Nephron progenitor cell (in vitro differentiated cells): ENCODE data around the gene GPR61.

Source experiments
- DNase-seq: peaks from one replicate; pipeline ENCODE4 v3.0.0; 2021
- H3K27ac Mint-ChIP-seq: 2 replicates; pipeline ENCODE4 v1.8.0; 2021; ENCODE audit warnings: mild to moderate bottlenecking, moderate library complexity, mixed read lengths
- H3K27me3 Mint-ChIP-seq: 2 replicates; pipeline ENCODE4 v1.8.0; 2021; ENCODE audit warnings: mild to moderate bottlenecking, low read depth, mixed read lengths; ENCODE audit not compliant: poor library complexity
- H3K36me3 Mint-ChIP-seq: 2 replicates; pipeline ENCODE4 v1.8.0; 2021; ENCODE audit warnings: low read depth, mixed read lengths
- H3K4me1 Mint-ChIP-seq: 2 replicates; pipeline ENCODE4 v1.8.0; 2021; ENCODE audit warnings: mixed read lengths
- H3K4me3 Mint-ChIP-seq: 2 replicates; pipeline ENCODE4 v1.8.0; 2021; ENCODE audit warnings: mild to moderate bottlenecking, moderate library complexity, mixed read lengths
- H3K9me3 Mint-ChIP-seq: 2 replicates; pipeline ENCODE4 v1.8.0; 2021; ENCODE audit warnings: mild to moderate bottlenecking, moderate library complexity, mixed read lengths
- CTCF ChIP-seq: fragments of 200-600 bp; sonication (generic); IDR thresholded peaks from 2 replicates; pipeline ENCODE4 v1.5.0; 2021; ENCODE audit warnings: antibody characterized with exemption

Gene GPR61

DNA sequence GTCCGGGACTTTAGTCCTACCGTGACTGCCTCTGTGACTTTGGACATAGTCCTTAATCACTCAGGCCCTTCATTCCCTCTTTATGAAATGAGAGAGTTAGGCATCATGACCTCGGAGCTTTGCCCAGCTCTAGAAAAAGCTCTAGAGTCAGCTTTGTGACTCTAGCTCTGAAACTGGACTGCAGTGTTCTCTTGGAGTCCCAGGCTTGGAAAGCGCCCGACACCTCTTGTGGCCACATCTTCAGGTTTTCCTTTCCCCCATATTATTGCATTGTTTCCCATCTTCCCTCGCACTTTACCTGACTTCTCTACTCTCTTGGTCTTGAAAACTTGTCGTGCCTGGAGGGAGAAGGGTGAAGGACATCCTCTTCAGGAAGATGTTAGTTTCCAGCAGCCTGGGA lies 17.6 kb upstream of the GPR61 start:
- Mint-ChIP-seq H3K36me3 (no peaks in the 10 kb centered on the region), H3K27ac (no peak overlapping the region), H3K9me3 (peaks cover 10% of the 10 kb centered on the region), H3K27me3 (peaks cover 27% of the 10 kb centered on the region), H3K4me1 (peaks cover 35% of the 10 kb centered on the region), H3K4me3 (no peak overlapping the region)
- no peak for DNase-seq
- no peak for TF ChIP-seq CTCF

DNA sequence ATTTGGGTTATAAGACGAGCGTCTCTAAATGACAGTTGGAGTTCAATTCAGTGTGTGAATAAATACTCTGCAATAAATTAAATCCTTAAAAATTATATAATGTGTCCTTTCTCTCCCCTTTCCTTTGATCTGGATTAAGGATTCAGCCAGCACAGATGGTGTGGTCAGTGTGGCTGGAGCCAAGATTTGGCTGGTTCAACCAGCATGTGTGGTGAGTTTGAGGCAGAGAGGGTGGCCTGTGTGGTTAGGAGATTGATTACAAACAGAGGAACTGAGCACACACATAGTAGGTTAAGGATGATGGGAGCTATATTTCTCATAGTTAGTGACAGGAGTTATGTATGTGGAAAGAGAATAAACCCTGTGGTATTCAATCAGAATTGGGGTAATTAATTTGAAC lies 16.0 kb upstream of the GPR61 start:
- Mint-ChIP-seq H3K27me3 (peaks cover 34% of the 10 kb centered on the region), H3K4me1 (peaks cover 49% of the 10 kb centered on the region), H3K4me3 (no peak overlapping the region), H3K9me3 (peaks cover 10% of the 10 kb centered on the region), H3K36me3 (no peaks in the 10 kb centered on the region), H3K27ac (no peak overlapping the region)
- TF ChIP-seq CTCF: no peak
- DNase-seq: no peak

GRCh38 chr1:109527098-109527811 lies 12.4 kb upstream of the GPR61 start:
- H3K36me3 Mint-ChIP-seq: no peaks in the 10 kb centered on the region
- no peak overlapping the region for H3K27ac Mint-ChIP-seq
- peaks cover 64% of the 10 kb centered on the region for H3K4me1 Mint-ChIP-seq
- DNase-seq: no peak
- peaks cover 10% of the 10 kb centered on the region for H3K9me3 Mint-ChIP-seq
- peaks cover 34% of the 10 kb centered on the region for H3K27me3 Mint-ChIP-seq
- H3K4me3 Mint-ChIP-seq: no peak overlapping the region
- TF ChIP-seq CTCF: no peak

DNA sequence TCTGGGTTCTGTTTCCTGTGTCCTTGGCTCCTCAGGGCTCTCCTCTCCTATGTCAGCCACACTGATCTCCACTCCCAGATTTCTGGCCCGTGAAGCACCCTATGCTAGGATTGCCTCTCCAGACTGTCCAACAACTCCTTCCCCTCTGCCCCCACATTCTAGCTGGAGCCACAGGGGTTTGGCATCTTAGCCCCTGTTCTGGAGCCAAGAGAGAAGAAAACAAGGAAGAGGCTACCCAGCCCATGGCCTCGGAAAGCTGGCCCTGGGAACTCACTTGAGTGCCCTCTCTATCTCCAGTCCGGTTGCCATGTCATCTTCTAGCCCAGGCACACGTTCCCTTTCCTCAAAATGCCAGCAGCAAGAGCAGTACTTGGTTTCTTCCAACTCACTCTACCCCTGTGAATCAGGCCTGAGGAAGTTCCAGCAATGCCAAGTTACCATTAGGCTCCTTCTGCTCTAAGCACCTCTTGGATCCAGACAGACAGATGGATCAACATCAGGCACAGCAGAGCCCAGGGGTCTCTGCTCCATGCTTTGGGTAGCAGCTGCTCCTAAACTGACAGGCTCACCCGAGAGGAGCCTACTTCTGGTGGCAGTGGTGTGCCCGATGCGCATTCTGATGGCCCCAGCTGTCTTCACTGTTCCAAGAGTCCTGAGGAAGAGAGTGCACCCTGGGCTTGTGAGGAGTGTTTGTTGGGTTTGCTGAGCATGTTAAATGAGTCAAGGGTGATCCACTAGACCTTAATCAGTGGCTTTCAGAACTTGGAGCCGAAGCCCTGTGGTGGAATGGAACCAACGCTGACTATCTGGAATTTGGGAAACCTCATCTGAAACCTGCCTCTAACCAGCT lies 11.6 kb upstream of the GPR61 start:
- peaks cover 10% of the 10 kb centered on the region for H3K9me3 Mint-ChIP-seq
- H3K36me3 Mint-ChIP-seq: no peaks in the 10 kb centered on the region
- no peak for DNase-seq
- H3K27me3 Mint-ChIP-seq: peaks cover 29% of the 10 kb centered on the region
- H3K27ac Mint-ChIP-seq: no peak overlapping the region
- H3K4me1 Mint-ChIP-seq: peaks cover 70% of the 10 kb centered on the region
- no peak for TF ChIP-seq CTCF
- H3K4me3 Mint-ChIP-seq: no peak overlapping the region

- Mint-ChIP-seq H3K9me3 (peaks cover 6% of the 10 kb centered on the region), H3K4me1 (peaks cover 73% of the 10 kb centered on the region), H3K36me3 (no peaks in the 10 kb centered on the region), H3K4me3 (no peak overlapping the region), H3K27me3 (peaks cover 24% of the 10 kb centered on the region), H3K27ac (no peak overlapping the region)
- DNase-seq: no peak
- no peak for TF ChIP-seq CTCF
Measured at GRCh38 chr1:109528712-109529111, 11.0 kb upstream of the GPR61 start.
